Stimulated activated CD8-positive, alpha-beta memory T cell treated with anti-CD3 and anti-CD28 coated beads, Interleukin-7, amount 100 ng/mL, for 48 hours (primary cell): ENCODE data around the gene LGALS9B.
"Not testable (repeated sequence)": the region's sequence is repeated elsewhere in the genome, so short reads cannot be mapped to it uniquely, and the experiment has no call there.

Experiments used
- DNase-seq, 2 donors: peaks; one replicate each; pipeline ENCODE4 v3.0.0-alpha.2; 2020; ENCODE audit warnings: low read depth in 1 of 2; ENCODE audit errors: extremely low read depth in 1 of 2

The LGALS9B gene

DNA sequence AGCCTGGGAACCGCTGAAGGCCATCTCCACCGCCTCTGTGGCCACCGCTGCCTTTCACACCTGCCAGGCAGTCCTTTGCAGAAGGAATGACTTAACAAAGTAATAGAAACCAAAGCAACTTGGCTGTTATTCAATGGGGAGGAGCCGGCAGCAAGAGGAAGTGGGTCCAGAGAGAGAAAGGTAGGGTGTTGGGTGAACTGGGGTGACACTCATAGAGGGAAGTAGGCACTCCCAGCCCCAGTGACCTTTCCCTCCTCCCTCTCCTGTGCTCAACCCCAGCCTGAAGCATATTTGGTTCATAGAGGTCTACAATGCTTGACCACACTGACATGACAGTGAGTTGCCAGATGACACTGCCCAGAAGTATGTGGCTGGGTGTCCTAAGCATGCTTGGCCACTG, at the start of gene LGALS9B:
TSS of gene LGALS9B (minus strand) at position 93 of the 400 bp plus-strand sequence. CDS start at position 24, 69 bp downstream.
- DNase-seq, result not testable (repeated sequence)

DNA sequence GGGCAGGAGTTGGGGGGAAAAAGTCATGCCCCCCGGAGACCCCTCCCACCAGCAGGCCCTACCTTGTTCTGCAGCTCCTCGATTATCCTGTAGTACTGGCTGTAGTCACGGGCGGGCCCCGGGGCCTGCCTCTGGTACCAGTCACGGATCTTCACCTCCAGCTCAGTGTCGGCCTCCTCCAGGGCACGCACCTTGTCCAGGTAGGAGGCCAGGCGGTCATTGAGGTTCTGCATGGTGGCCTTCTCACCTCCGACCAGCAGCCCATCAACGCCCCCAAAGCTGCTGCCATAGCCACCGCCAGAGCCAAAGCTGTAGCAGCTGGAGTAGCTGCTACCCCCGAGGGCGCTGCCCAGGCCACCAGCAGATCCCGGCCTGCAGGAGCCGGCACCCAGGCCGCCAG, 49.6 kb upstream of the LGALS9B start:
- DNase-seq, result not testable (repeated sequence)

- DNase-seq, result not testable (repeated sequence)
These were observed 47.8 kb upstream of the LGALS9B start for GRCh38 chr17:20515099-20515498.

GRCh38 chr17:20513539-20513938, 46.2 kb upstream of the LGALS9B start:
- not testable (repeated sequence) for DNase-seq

GRCh38 chr17:20512378-20512777, 45.0 kb upstream of the LGALS9B start:
- not testable (repeated sequence) for DNase-seq

DNA sequence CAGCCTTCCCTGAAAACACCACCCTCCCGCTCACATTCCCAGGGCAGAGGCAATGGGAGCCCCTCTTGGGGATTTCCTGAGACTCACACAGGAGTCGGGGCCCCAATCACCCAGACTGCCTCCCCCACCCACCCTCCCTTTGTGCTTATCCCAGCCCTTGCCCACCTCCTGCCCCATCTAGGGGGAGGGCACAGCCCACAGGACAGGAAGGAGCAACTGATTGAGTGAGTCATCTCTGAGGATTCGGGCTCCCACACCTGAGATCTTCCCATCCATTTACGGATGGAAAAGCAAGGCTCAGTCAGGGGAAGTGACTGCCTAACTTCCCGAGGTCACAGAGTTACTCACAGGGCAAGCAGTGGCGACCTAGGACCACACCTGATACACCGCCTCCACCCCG, 44.4 kb upstream of the LGALS9B start:
- not testable (repeated sequence) for DNase-seq

DNA sequence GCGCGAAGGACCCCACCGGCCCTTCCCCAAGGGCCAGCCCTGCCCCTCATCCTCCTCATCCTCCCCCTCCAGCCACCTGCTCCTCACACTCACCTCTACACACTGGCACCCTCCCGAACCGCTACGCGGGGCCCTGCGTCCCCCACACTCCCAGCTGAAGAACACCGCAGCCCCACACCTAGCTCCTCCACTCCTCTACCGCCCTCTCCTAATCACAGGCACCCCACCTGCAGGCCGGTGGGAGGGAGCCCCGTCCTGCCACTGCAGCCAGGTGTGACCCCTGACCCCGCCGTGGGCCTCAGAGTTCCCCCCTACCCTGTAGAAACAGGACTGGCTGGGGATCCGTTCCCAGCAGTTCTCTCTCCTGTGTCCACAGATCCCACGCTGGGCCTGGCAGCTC, 38.0 kb upstream of the LGALS9B start:
- not testable (repeated sequence) for DNase-seq

DNA sequence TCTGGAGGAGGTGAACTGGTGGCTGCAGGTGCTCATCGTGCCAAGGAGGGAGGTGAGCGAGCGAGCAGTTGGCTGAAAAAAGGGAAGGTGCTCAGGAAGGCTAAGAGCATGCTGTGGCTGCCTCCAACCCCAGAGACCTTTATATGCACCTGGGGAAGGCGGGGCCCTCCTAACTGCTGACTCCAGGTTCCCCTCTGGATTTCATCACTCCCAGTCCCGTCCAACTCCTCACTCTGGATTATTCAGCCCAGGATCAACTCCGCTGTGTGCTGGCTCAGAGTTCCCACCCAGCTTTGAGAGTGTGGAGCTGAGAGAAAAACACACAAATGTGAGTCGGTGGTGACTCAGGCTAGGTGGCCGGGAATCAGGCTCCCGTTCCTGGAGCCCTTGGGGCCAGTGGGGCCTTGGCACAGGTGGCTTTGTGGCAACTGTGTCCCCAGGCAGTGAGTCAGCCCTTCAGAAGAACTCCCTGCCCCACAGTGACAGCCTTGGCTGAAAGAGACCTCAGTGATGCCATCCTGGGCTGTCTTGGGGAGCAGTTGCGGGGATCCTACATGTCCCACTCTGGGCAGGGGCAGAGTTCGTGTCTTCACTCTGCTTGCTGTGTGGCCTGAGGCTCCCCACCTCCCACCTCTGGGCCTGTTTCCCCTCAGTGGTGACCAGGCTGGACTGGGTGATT, 37.2 kb upstream of the LGALS9B start:
- DNase-seq, result not testable (repeated sequence)

GRCh38 chr17:20501896-20502295, 34.6 kb upstream of the LGALS9B start:
- not testable (repeated sequence) for DNase-seq

DNA sequence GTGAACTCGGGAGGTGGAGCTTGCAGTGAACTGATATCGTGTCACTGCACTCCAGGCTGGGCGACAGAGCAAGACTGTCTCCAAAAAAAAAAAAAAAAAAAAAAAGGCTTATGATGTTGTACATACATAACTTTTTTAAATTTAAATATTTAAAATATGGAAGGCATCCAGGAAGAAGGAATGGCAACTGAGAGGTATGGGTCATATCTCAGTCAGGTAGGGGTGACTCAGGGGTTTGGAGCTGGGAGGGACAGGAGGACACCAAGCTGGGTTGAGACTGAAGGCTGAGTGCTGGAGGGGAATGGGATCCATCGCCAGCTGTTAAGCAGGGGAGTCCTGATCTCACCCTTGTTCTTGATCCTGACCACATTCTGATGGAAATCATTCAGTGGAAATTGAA, 33.0 kb upstream of the LGALS9B start:
- not testable (repeated sequence) for DNase-seq

DNA sequence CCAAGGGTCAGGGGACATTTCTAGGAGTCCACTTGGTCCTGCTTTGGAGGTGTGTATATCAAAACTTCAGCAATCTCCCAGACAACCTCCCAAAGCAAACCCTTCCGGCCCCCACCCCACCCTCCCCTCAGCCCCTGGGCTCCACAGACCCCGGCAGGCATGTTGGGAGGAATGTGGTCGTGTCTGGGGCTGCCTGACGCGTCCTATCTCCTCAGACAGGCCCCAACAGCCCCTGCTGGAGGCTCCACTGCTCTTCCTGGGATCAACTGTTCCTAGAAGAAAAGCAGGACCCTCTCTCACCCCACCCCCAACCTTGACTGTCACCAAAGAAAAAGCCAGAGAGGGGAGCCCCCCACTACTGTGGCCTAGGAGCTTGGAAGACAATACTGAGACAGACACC, 28.1 kb upstream of the LGALS9B start:
- not testable (repeated sequence) for DNase-seq

- not testable (repeated sequence) for DNase-seq
These were observed 27.4 kb upstream of the LGALS9B start for GRCh38 chr17:20494735-20495134.

DNA sequence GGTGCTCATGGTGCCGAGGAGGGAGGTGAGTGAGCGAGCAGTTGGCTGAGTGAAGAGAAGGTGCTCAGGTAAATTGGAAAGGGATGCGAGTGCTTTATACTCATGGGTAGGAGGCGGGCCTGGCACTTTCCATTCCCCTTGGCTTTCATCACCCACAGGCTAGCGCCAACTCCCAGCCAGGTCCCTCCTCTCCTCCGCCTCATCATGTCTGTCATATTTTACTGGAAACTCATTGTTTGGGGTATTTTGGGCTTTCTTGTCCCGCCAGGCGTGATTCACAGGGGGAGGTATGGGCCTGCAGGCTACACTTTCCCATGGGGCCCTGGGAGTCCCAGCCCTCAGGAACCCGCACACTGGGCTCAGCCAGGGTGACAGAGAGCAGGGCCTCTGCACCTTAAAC, 26.8 kb upstream of the LGALS9B start:
- not testable (repeated sequence) for DNase-seq

DNA sequence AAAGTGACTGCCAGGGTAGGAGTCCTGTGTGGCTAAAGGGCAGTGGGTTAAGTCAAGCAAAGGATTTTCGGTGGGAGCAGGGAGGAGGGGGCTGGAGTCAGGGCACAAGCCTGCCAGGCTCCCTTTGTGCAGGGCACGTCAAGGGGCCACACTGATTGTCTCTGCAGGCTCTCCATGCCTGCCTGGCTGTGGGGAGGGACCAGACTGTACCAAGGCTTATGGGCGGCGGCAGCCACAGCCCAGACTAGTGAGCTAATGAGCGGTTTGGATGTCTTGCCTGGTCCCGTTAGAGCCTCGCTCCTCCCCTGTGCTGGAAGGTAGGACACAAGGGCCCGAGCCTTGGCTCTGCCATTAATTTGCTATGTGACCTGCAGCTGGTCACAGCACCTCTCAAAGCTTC, 25.6 kb upstream of the LGALS9B start:
- not testable (repeated sequence) for DNase-seq

DNA sequence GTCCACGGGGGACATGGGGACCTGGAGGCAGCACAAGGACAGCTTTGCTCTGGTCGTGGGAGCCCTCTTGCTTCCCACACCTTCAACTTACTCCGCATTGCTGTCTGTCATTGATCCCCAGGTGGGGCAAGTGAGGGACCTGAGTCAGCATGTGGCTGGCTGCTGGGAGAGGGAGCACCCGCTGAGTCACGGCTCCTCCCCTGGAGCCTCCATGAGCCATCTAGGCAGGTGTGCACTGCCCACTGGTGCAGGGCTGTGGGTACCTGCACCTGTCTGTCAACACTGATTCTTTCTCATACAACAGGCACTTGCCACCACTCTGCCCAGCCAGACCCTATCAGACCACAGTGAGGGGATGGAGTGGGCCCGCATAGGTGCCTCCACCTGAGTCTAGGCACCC, 24.8 kb upstream of the LGALS9B start:
- not testable (repeated sequence) for DNase-seq

- DNase-seq, result not testable (repeated sequence)
These were observed 17.6 kb upstream of the LGALS9B start for GRCh38 chr17:20484930-20485329.

DNA sequence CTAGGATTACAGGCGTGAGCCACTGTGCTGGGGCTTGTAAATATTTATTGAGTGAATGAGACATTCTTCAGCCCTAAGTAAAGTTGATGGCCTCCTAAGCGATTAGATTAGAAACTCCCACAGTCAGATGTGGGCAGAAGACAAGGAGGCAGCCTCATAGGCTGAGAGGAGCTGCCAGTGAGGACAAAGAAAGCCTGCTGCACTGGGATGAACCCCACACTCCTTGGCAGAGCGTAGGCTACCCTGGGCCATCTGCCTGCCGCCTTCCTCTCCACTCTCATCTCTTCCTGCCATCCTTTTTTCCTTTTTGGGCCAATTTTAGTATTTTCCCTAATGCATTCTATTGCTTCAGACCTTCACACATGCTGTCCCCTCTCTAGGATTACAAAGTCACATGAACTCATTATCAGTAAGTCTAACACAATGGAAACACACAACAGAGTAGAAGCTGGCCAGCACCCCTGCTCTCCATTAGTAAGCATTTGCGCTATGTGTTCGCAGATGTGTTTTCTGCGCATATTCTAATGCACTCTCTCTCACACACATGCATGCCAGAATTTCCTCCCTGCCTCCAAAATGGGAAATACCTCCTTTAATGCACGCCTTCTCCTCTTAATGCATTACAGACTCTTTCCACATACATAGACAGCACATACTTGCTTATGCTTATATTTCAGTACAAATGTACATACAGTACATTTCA, 12.7 kb upstream of the LGALS9B start:
- not testable (repeated sequence) for DNase-seq

DNA sequence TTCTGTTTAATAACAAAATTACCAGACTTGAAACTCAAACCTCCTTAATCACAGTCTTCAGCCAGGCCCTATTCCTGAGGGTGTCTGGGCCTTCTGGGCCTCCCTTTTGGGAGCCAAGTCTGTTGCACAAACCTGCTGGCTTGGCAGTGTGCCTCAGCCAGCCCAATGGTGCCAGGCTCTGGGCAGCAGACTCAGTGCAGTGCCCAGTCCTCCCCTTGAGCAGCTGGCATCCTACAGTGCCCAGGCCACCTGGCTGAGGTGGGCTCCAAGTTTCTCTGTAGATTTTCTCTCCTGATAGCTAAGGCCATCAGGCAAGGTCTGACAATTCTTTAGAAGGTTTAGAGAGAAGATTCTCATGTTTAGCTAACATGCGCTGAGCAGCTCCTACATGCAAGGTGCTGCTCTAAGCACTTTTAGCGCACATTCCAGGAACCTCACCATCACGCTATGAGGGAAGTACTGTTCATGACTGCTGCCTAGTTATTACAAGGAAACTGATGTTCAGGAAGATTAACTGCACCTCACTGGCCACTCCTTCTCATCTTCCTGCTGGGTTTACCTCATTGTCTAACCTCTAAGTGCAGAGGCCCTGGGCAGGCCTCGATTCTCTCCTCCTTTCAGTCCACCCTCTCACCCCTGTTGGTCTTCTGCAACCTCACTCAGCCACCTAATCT, 10.2 kb upstream of the LGALS9B start:
- not testable (repeated sequence) for DNase-seq

GRCh38 chr17:20475137-20475831, 7.9 kb upstream of the LGALS9B start:
- DNase-seq, result not testable (repeated sequence)

DNA sequence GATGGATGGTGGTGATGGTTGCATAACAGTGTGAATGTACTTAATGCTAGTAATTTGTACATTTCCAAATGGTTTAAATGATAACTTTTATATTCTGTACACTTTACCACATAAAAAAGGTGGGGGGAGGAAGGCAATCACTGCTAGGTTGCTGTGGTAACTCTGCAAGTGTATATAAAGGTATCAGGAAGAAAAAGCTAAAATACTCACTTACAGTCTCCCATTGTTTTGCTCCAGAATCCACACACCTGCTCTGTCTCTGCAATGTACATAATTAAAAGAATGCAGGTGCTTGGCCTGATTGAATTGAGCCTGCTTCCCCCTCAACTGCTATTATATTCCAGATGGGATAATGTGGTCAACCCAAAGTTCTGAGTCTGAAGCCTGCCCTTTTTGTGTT, 6.7 kb upstream of the LGALS9B start:
- not testable (repeated sequence) for DNase-seq

- DNase-seq, result not testable (repeated sequence)
These were observed 2.6 kb upstream of the LGALS9B start for GRCh38 chr17:20469946-20470345.
